A204.1 (cell line): Measurements from ENCODE around the gene UBR4.

ENCODE experiments used
- FAIRE-seq: peaks from 2 replicates; lab custom pipeline; 2012; peaks lifted over from hg19 to GRCh38; lab: Jason Lieb, UNC

Gene UBR4

GRCh38 chr1:19138958-19139581, 71.0 kb downstream of the UBR4 start:
- FAIRE-seq, result no peak

- no peak for FAIRE-seq
These were observed 71.7 kb downstream of the UBR4 start for GRCh38 chr1:19138331-19138730.

- FAIRE-seq, result no peak
These were observed 72.9 kb downstream of the UBR4 start for GRCh38 chr1:19137158-19137557.

GRCh38 chr1:19133360-19133759, 76.7 kb downstream of the UBR4 start:
- FAIRE-seq, result no peak

GRCh38 chr1:19130468-19130867, 79.6 kb downstream of the UBR4 start:
- no peak for FAIRE-seq

GRCh38 chr1:19128968-19129514, 81.0 kb downstream of the UBR4 start:
- no peak for FAIRE-seq

- FAIRE-seq, result no peak
These were observed 85.8 kb downstream of the UBR4 start for GRCh38 chr1:19124273-19124672.

GRCh38 chr1:19123837-19124236, 86.2 kb downstream of the UBR4 start:
- no peak for FAIRE-seq

GRCh38 chr1:19122668-19123067, 87.4 kb downstream of the UBR4 start:
- FAIRE-seq, result no peak

- FAIRE-seq, result no peak
These were observed 88.9 kb downstream of the UBR4 start for GRCh38 chr1:19121192-19121591.

GRCh38 chr1:19120070-19120469, 90.0 kb downstream of the UBR4 start:
- FAIRE-seq, result no peak

GRCh38 chr1:19115082-19115808, 94.8 kb downstream of the UBR4 start:
- FAIRE-seq, result no peak

- no peak for FAIRE-seq
These were observed 96.4 kb downstream of the UBR4 start for GRCh38 chr1:19113697-19114092.

GRCh38 chr1:19112891-19113696, 97.0 kb downstream of the UBR4 start:
- no peak for FAIRE-seq

GRCh38 chr1:19110257-19110927, 99.7 kb downstream of the UBR4 start:
- no peak for FAIRE-seq

- FAIRE-seq, result no peak
These were observed 100.5 kb downstream of the UBR4 start for GRCh38 chr1:19109545-19109944.

- no peak for FAIRE-seq
These were observed 108.8 kb downstream of the UBR4 start for GRCh38 chr1:19101244-19101643.

- no peak for FAIRE-seq
These were observed 110.0 kb downstream of the UBR4 start for GRCh38 chr1:19100028-19100427.

GRCh38 chr1:19096990-19097389, 113.1 kb downstream of the UBR4 start:
- FAIRE-seq, result no peak

- FAIRE-seq, result no peak
These were observed 113.8 kb downstream of the UBR4 start for GRCh38 chr1:19096036-19096833.

GRCh38 chr1:19091196-19091953, 118.7 kb downstream of the UBR4 start:
- FAIRE-seq, result no peak
